HFF-Myc (cell line): ENCODE data around the gene TRMT1.
"Not testable (repeated sequence)": the region's sequence is repeated elsewhere in the genome, so short reads cannot be mapped to it uniquely, and the experiment has no call there.

Source experiments
- DNase-seq: peaks from one replicate; pipeline ENCODE4 v3.0.0-alpha.2; 2011; ENCODE audit warnings: low read depth; ENCODE audit errors: extremely low read depth
- H3K4me3 ChIP-seq: replicated peaks from 2 replicates; pipeline ENCODE4 v1.5.1; 2011; ENCODE audit warnings: low read depth, mild to moderate bottlenecking, control low read depth, low read length
- CTCF ChIP-seq: IDR thresholded peaks from 2 replicates; pipeline ENCODE4 v1.5.1; 2012; ENCODE audit warnings: mild to moderate bottlenecking, low read depth, low read length, control low read depth; ENCODE audit errors: missing control alignments

TRMT1 gene

GRCh38 chr19:13152974-13153568 lies 36.5 kb upstream of the TRMT1 start:
- DNase-seq, result peak; percentile 88
- peak overlapping the region; percentile 98 for H3K4me3 ChIP-seq
- peak; percentile 1 for TF ChIP-seq CTCF

- peak overlapping the region; percentile 98 for H3K4me3 ChIP-seq
- TF ChIP-seq CTCF, result no peak
- no peak for DNase-seq
Observed at GRCh38 chr19:13152356-13152973, 35.9 kb upstream of the TRMT1 start.

DNA sequence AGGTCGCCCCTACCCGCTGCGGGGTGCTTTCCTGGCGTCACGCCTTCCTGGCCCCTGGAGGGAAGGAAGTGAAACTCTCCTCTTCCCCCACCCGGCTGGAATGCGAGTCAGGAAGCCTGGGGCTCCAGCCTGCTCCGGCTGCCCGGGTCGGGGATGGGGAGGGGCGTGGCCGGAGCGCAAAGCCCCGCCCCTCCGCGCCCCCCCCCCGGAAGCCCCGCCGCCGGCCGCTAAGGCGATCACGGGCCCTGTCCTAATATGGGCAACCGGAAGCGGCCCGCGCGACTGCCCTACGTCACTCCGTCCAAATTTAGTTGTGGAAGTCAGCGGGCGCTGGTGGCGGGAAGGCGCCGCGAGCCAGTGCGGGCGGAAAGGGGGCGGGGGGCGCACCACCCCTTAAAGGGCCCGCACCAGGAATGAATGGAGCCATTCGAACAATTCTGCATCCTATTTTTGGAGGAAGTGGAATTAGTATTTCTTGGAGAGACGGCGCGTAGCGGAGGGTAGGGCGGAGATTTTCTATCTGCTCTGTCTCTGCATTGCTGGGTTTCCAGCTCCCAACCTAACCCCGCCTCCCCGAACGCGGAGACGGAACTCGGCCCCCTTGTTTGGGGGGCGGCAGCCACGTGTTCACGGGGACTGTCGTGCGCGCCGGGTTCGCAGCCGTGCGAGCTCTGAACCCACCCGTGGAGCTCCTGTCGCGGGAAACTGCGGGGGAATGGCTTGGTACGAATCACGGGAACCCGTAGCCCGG lies 35.2 kb upstream of the TRMT1 start:
- no peak for TF ChIP-seq CTCF
- DNase-seq, result no peak
- peak overlapping the region; percentile 98 for H3K4me3 ChIP-seq

GRCh38 chr19:13150931-13151604 lies 34.5 kb upstream of the TRMT1 start:
- no peak for DNase-seq
- TF ChIP-seq CTCF, result no peak
- H3K4me3 ChIP-seq, result peak overlapping the region; percentile 69

DNA sequence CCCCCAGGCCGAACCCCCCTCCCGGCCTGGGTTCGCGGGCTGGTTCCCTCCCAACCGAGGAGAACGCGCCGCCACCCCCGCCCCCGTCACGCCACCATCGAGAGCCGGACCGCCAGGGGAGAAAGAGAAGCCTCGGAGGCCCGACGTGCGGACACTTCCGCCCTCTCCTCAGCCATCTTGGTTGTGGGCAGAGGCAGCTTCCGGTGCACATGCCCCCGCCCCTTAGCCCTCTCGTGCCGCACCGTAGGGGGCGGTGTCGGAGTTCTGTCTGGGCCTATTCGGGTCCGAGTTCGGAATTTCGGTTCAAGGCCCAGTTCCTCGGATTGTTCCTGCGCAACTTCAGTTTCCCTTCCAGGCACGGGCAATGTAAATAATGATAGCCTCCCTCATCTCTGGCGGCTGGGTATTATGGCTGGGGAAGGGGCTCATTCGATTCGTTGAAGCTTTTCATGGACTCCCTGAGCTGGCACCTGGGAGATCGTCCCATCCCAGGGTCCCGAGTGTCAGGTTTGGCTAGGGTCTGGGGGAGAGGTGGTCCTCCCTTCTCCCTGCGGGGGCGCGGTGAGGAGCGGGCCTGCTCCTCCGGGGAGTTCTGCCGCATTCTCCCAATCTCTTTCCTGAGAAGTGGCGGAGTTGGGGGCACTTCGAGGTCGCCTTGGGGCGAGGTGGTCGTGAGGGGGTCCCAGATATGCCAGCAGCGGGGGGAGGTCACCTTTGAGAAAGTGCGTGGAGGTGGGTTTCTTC lies 33.8 kb upstream of the TRMT1 start, which contains the start of the genes IER2 and STX10:
Gene IER2, plus strand, starts transcription at position 225 of the 744 bp plus-strand sequence. CDS start 2,776 bp downstream, outside the sequence.
Gene STX10, minus strand, starts transcription at position 189 of the 744 bp plus-strand sequence. CDS start 202 bp downstream, outside the sequence.
- no peak for DNase-seq
- H3K4me3 ChIP-seq, result peak within 1 kb of the TSS; percentile 69
- peak; percentile 58 for TF ChIP-seq CTCF

GRCh38 chr19:13149628-13150186 lies 33.2 kb upstream of the TRMT1 start:
- no peak for TF ChIP-seq CTCF
- H3K4me3 ChIP-seq, result peak overlapping the region; percentile 69
- DNase-seq, result no peak

DNA sequence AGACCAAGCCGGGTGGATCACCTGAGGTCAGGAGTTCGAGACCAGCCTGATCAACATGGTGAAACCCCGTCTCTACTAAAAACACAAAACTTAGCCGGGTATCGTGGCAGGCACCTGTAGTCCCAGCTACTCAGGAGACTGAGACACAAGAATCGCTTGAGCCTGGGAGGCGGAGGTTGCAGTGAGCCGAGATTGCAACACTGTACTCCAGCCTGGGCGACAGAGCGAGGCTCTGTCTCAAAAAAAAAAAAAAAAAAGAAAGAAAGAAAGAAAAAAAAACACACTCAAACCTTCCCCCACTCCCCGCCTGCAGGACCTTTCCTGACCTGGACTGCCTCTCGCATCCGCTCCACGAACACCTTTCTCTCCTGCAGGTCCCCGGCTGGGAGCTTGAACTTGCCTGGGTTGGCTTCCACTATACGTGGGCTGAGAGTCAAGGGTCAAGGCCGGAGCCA lies 32.7 kb upstream of the TRMT1 start:
- not testable (repeated sequence) for DNase-seq

More for the DNA sequence above, 32.7 kb upstream of the TRMT1 start:
- peak overlapping the region; percentile 69 for H3K4me3 ChIP-seq
